Activated T-cell treated with anti-CD3 and anti-CD28 coated beads for 1 hour (primary cell): ENCODE results near the gene OSGEPL1.
A peak's percentile ranks its signal among the peaks of the same experiment; 100 is the strongest.
"Not testable (repeated sequence)": the region's sequence is repeated elsewhere in the genome, so short reads cannot be mapped to it uniquely, and the experiment has no call there.

Experiments
- DNase-seq: peaks from one replicate; pipeline ENCODE4 v3.0.0-alpha.2; 2020; ENCODE audit warnings: low read depth

Gene OSGEPL1

GRCh38 chr2:189751080-189751658, 11.4 kb downstream of the OSGEPL1 start:
- peak; percentile 14 for DNase-seq

DNA sequence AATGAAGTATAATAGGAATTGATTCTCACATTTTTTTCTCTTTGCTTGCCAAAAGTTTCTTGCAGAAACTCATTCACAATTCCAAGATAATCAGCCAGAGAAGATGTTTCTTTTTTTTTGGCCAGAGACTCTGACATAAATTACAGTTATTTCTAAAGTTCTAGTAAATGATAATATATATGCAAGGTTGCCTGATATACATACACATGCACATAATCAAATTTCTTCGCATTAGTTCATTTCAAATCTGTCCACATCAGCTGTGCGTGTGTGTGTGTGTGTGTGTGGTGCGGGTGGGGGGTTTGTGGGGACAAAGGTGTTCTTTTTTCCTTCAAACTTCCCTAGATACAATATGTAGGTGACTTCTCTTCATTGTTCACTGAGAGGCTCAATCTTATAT, 33.2 kb downstream of the OSGEPL1 start:
- DNase-seq: no peak

DNA sequence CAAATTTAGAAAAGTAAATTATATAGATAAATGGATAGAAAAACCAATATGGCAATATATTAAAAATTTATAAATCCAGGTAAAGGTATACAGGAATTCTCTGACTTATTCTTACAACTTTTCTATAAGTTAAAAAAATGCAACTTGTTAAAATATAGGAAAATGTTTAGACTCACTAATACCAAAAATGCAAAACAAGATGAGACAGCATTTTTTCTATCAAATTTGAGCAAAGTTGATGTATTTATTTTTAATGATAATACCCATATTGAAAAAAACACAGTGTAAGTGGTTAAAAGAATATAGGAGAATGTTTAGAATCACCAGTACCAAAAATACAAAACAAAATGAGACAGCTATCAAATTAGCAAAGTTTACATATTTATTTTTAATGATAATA, 35.7 kb downstream of the OSGEPL1 start:
- no peak for DNase-seq

- DNase-seq: no peak
Observed at GRCh38 chr2:189726271-189726670, 36.3 kb downstream of the OSGEPL1 start.

DNA sequence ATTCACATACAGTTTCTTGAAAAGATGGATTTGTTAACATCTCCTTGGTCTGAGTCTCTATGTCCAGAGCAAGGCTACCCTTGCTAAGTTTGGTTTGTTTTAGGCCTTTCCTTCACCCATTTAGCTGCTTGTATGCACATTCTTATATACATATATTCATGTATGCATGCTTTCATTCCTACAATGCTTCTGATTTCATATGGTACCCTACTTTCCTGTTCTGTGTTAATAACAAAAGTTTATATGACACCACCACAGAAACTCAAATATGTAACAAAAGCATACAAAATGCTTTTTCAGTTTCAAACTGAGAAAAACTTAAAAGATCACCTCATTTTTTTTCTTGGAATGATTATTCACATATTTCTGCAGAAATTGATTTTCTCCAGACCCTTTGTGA, 39.4 kb downstream of the OSGEPL1 start:
- DNase-seq: no peak

DNA sequence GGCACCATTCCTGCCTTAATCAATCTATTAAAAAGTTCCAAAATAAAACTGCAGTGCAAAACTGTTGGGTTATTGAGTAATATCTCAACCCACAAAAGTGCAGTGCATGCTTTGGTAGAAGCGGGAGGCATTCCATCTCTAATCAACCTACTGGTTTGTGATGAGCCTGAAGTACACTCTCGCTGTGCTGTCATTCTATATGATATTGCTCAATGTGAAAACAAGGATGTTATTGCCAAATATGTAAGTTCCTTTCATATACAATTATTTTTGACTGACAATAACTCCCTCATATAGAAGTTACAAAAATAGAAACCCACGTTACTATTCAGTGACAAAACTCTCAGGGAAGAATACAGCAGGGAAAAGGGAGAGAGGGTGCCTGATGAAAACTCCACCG, 43.0 kb downstream of the OSGEPL1 start:
- no peak for DNase-seq

- not testable (repeated sequence) for DNase-seq
Observed at GRCh38 chr2:189717593-189717992, 45.0 kb downstream of the OSGEPL1 start.

DNA sequence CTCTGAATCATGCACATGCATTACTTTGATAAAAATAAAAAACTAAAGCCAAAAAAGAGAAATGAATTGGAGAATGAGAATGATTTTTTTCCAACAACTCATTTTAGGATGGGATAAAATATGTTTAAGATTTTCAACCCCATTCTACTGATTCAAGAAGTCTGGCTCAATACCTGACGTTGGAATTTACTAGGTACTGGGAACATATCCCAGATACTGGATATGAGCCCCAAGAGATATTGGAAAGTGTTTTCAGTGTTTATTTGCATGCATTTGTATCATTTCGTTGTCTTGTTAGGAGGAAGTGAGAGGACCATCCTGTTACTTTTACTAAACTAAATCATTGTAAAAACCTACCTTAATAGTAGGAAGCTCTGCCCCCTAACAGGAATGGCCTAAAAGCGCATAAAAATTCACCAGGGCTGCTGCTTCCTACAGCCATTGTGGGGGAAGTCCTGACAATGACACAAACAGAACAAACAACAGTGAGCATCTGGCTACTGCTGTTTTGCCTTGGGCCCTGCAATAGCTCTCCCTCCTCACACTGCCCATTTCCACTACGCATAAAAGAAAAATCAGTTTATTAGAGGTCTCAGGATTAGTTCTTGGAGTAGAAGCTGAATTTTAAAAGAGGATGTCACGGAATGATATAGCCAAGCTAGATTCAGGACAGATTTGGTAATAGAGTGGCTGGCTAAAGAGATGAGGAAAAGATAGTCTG, 52.9 kb downstream of the OSGEPL1 start:
- no peak for DNase-seq

GRCh38 chr2:189702071-189702470, 60.5 kb downstream of the OSGEPL1 start:
- no peak for DNase-seq

GRCh38 chr2:189700681-189701080, 61.9 kb downstream of the OSGEPL1 start:
- no peak for DNase-seq

- no peak for DNase-seq
Observed at GRCh38 chr2:189698020-189698887, 64.3 kb downstream of the OSGEPL1 start.
